GM19043 (cell line): Measurements from ENCODE around the gene CEP72.
"Not testable (repeated sequence)": the region's sequence is repeated elsewhere in the genome, so short reads cannot be mapped to it uniquely, and the experiment has no call there.

Experiments
- ATAC-seq: cut with Tn5 transposase; IDR thresholded peaks from one replicate; pipeline ENCODE4 v1.9.1; 2021; ENCODE audit warnings: low read depth; ENCODE audit not compliant: unreplicated experiment

The CEP72 gene, protein sequence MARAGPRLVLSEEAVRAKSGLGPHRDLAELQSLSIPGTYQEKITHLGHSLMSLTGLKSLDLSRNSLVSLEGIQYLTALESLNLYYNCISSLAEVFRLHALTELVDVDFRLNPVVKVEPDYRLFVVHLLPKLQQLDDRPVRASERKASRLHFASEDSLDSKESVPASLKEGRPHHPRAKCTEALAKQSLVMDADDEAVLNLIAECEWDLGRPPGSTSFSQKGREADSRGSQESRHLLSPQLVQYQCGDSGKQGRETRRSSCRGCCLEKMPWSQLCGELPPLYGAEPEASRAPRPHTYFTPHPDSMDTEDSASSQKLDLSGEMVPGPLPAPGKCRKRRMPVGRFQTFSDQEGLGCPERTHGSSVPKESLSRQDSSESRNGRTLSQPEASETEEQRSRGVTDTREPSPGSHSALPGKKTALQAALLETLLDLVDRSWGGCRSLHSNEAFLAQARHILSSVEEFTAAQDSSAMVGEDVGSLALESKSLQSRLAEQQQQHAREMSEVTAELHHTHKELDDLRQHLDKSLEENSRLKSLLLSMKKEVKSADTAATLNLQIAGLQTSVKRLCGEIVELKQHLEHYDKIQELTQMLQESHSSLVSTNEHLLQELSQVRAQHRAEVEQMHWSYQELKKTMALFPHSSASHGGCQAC

DNA sequence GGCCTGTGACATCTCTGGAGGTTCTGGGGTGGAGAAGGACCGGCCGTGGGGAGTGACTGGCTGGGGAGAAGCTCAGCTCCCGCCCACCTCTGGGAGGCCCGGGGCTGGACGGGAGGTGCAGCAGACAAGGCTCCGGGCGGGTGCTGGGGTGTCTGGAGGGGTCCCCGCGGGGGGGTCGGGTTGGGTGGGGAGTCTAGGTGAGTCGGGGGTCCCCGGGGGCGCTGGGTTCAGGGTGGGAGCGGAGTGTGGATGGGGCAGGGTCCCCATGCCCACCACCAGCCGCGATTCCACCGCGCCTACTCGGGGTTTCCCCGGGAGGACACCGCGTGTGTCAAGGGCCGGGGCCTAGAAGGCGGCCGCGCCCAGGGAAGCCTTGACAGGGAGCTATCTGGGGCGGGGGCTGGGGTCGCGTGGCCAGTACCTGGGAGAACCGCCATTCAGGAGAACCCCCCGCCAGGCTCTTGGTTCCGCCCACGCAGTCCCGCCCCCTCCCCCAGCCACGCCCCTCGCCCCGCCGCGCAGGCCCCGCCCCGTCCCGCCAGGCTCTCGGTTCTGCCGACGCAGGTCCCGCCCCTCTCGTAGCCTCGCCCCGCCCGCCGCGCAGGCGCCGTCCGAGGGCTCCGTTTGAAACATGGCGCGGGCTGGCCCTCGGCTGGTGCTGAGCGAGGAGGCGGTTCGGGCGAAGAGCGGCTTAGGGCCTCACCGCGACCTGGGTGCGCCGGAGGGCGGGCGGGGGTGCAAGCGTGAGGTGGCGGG, at the start of gene CEP72:
Gene CEP72 (plus strand): TSS at position 610 of the 756 bp plus-strand sequence. CDS start 22 bp downstream, at position 632.
- ATAC-seq = peak; percentile 79

DNA sequence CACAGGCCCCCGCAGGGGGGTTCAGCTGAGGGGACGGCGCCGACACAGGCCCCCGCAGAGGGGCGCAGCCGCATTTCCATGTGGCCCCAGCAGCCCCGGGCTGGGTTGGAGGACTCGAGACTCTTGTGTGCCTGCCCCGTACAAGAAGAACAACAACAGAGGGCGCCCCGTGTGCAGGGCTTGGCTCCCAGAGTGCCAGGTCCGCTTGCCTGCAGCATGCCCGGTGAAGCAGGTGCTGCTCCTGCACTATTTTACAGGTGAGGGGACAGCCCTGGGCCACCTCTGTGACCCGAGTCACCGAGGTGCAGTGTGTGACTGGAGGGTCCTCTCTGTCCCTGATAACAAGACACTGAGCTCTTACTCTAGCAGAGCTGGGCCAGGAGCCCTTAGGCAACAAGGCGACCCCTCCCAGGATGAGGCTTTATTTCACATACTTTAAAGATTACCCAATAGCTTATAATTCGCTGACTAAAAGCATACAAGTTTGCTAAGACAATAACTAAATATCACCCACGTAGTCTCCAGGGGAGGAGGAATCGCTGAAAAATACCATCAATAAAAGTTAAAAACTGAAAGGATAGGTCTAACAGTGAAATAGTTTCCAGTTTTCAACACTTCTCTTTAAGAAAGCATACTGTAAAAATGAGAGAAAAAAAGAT, 46.2 kb upstream of the CEP72 start:
- ATAC-seq = no peak

DNA sequence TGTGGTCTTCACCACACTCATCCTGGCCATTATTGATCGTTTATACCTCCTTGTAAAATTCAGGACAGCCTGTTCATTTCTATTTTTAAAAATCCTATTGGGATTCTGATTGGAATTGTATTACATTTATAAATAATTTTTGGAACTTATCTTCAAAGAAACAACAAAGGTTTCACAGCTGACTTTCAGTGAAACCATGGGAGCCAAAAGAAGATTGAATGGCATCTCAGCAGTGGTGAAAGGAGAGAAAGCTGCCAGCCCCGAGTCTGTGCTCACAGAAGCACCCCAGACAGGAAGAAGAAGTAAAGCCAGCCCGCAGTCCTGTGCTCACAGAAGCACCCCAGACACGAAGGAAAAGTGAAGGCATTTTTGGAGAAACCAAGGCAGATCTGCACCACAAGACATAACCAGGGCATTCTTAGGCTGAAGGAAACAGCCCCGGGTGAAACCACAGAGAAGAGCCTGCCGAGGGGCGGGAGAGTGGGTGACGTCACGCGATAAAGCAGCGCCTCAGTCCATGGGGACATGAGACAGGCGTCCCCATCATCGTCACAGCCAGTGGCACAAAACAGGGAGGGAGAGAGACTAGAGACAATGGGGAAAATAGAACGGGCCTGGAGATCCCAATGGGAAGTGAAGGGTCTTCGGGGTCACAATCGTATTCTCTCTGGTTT, 45.4 kb upstream of the CEP72 start:
- ATAC-seq = no peak

DNA sequence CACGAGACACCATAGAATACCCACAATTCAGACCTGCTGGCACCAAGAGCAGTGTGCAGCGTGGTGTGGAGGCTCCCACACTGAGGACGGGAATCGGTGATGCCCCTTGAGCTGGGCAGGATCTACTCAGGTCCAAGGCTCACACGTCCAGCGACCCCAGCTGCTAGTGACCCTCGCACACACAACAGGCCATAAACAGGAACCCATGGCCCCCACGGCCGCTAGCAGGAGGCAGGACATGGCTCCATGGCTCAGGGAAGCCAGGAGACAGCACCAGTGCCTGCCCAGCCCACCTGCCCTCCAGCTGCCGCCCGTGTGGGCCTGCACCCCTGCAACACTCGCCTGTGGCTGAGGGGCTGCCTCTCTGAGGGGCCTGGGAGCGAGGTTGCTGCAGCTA, 44.5 kb upstream of the CEP72 start:
- ATAC-seq = no peak

DNA sequence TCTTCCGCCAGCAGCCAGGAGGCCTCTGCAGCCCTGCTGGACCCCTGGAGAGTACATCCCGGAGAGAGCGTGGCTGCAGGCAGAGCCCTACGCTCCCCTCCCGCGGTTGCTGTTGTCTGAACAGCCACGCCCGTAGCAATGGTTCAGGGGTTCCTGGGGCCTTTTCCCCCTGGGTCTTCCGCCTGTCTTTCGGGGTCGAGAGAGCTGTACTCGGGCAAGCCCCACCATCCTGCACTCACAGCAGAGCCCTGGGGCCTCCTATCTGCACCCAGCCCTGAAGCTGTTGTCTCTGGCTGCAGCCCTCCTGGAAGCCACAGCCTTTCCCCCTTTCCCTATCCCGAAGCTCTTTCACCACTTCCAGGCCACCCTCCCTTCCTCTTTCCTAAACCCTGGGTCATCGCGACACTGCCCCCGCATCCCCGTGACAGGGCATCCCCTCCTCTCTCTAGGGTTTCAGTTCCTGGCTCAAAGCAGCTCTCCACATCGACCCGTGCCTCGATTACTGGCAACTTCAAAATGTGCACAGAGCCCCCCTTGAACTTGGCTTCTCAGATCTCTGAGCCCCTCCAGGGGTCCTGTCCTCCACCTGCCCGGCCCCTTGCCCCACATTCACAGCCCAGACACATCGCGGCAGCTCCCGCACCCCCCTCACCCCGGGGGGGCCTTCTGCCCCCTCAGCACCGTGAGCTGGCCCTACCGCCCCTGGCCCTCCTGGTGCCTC, 43.9 kb upstream of the CEP72 start:
- no peak for ATAC-seq

DNA sequence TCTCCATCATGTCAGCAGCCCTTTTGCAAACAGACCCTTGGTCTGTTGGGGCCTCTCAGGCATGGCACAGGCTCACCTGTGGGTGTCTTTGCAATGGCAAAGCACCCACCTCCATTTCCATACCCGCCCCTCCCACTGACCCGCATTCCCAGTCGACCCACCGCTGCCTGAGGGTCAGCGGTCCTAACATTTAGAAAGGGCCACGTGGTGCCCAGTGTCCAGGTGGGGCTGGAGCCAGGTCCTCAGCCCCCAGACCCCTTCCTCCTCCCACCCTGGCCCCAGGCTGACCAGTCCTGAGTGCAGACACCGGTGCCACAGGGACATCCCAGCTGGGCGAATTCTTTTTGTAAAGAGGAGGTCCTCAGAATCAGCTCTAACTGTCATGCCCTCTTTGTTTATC, 43.3 kb upstream of the CEP72 start:
- no peak for ATAC-seq

DNA sequence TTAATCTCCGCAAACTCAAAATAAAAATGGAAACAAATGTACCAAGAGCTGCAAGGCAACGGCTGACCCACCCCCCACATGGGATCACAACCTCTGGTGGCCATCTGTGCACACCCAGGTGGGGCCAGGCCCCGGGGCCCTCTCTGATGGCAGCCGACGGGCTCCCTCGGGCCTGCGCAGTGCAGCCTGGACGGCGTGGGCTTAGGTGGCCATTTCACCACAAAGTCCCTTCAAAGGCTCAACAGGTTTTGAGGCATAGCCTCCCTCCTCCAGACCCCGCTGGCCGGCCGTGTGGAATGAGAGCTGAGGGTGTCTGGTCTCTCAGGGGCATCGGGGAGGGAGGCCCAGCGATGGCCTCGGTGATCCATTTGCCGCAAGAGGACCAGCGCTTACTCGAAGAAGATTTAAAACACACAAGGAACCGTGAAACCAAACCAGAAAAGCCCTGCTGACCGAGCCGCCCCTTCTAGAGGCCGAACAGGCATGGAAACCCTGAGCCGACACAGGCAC, 42.7 kb upstream of the CEP72 start:
- no peak for ATAC-seq

DNA sequence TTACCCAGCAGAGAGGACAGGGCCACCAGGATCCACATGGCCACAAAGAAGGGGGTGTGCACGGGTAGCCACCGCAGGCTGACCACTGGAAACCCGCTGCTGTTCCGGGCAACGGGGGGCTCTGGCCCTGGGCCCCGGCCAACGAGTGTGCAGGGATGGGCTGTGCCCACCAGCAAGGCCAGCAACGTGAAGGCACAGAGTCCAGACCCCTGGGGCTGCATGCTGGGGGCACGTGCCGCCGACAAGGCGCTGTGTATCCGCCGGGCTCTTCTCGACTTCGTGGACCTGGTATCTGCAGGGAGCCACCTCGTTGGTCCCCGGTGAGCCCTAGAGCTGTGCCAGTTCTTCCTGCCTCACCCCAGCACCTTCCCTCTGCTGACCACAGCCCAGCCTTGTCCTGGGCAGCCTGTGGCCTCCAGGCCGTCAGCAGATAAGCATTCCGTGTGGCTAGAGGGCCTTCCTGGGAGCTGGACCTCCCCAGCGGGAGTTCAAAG, 42.2 kb upstream of the CEP72 start:
- ATAC-seq = no peak

DNA sequence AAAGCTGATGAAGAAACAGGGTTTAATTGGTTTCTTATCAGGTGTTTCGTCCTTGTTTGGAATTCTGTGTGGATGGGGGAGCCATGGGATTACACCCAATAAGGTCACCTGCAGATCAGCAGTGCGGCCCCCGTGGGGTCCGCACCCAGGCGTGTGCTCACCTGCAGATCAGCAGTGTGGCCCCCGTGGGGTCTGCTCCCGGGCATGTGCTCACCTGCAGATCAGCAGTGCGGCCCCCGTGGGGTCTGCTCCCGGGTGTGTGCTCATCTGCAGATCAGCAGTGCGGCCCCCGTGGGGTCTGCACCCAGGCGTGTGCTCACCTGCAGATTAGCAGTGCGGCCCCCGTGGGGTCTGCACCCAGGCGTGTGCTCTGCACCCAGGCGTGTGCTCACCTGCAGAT, 41.7 kb upstream of the CEP72 start:
- no peak for ATAC-seq

DNA sequence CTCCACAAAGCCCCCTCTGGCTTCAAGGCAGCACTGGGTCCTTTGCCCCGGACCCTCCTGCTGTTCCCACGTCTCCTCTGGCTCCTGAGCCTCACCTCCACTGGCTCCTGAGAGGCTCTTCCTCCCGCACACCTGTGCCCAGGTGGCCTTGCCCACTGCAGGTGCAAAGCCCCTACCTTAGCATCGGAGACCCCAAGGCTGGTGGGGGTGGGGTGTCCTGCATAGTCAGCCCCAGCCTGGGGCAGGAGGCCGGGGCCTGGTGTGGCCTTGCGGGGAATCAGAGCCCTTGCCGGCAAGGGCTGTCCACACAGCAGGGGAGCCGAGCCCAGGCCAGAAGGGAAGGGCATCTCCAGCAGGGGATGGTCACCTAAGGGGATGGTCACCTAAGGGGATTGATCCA, 41.3 kb upstream of the CEP72 start:
- ATAC-seq = no peak

DNA sequence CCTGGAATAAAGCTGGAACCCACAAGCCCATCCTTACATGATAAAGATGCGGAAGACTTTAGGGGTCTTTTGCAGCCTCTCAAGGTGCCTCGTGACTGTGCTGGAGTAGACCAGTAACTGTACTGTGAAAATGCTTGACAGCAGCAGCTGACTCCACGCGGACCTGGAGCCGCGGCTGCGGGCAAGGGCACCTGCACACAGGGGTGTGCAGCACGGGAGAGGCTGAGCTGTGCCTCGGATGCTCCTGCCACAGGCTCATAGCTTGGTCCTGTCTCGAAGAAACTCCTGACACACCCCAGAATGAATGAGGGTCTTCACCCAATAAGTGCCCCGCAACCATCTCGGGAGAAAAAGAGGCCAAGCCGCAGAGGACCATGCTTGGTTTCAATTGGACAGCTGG, 40.3 kb upstream of the CEP72 start:
- no peak for ATAC-seq

DNA sequence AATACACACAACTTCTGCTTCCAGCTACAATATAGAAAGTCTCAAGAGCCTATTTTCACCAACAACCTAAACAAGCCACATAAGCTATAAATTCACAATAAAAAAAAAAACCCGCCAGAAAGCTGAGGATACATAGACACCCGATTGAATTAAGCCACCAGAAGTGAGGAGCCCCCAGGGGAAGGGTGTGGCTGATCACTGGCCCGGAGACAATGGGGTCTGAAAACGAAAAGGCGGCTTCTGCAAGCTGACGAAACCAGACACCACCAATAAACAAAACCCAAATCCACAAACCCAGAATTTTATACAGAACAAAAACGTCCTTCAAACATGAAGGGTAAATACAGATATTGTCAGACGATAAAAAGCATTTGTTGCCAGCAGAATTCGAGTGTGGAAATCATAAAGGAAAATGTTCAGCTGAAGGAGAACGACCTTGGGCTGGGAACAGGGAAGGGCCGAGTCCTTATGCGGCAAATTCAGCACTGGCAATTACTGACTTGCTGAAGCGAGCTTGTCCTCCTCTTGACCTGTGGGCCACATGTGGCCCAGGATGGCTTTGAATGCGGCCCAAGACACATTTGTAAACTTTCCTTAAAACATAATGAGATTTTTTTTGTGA, 39.6 kb upstream of the CEP72 start:
- no peak for ATAC-seq

DNA sequence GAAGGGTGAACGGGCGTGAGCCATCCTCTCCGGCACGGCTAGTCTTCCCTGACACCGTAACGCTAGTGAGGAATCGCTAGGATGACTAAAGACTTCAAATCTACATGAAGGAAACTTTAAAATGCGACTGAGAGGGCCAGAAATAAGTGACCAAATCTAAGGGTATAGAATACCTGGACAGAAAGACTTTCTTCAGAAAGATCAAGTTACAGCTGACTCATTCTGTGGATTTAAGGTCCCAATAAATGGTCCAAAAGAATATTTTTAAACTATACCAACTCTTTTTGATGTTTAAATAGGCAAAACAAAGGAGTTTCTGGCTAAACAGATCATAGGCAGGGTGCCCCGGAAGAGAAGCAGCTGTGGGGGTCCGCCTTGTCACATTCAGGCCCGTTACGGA, 38.9 kb upstream of the CEP72 start:
- ATAC-seq = no peak

DNA sequence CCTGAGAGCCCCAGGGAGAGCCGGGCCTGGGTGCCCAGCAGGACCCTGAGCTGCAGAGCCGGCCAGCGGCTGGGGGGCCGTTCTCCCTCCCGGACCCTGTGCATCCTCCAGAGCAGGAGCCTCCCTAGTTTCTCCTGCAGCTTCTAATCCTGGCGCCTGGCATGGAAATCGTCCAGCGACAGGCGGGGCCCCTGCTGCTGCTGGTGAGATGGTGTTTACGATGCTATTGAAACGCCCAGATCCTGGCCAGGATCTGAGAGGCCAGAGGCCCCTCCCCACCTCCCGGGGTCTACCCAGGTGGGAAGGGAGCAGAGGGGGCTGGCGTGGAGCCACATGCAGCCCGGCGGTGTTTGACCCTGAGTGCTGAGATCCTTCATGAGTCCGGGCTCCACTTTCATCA, 38.2 kb upstream of the CEP72 start:
- ATAC-seq = no peak

DNA sequence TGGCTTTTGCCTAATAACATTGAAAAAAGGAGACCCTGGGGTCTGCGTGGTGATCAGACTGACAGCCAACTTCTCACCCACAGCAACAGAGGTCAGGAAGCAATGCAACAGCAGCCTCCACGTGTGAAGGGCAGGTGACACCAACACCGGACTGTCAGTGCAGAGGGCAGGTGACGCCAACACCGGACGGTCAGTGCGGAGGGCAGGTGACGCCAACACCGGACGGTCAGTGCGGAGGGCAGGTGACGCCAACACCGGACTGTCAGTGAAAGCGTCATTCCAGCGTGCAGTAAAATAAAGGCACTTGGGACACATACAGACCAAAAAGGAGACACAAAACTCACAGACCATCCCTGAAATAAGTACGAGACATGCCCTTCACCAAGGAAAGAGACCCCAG, 37.2 kb upstream of the CEP72 start:
- ATAC-seq = no peak

DNA sequence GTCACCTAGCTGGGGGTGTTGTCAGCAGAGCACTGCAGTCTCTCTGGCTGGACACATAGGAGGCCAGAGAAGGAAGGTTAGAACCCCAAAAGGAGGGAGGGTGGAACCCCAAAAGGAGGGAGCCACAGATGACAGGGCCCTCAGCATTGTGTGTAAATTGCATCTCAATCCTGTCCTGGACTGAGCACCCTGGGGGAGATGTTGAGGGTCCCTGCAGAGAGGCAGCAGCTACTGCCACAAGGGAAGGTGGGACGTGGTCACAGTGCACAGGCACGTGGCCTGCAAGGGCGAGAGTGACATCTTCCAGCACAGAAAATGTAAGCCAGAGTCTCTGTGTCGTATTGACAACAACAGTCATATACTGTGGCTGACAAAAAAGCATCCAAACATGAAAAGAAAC, 36.5 kb upstream of the CEP72 start:
- no peak for ATAC-seq

DNA sequence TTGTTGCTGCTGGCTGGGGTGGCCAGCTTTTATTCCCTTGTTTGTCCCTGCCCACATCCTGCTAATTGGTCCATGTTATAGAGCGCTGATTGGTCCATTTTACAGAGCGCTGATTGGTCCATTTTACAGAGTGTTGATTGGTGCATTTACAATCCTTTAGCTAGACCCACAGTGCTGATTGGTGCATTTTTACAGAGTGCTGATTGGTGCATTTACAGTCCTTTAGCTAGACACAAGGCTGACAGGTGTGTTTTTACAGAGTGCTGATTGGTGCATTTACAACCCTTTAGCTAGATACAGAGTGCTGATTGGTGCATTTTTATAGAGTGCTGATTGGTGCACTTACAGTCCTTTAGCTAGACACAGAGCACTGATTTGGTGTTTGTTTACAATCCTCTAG, 34.9 kb upstream of the CEP72 start:
- ATAC-seq = not testable (repeated sequence)

DNA sequence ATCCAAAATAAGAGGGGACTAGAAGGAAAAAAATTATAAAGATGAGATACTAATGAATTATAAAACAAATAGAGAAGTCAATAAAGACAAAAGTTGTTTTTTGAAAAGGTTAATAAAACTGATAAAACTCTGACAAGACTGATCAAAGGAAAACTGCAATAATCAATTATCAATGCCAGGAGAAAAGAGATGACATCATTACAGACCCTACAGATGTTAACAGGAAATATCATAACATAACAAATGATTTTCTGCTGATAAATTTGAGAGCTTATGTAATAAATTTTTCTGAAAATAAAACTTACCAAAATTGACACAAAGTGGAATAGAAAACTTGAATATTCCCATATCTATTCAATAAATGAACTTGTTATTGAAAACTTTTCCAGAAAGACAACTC, 34.3 kb upstream of the CEP72 start:
- ATAC-seq = no peak

DNA sequence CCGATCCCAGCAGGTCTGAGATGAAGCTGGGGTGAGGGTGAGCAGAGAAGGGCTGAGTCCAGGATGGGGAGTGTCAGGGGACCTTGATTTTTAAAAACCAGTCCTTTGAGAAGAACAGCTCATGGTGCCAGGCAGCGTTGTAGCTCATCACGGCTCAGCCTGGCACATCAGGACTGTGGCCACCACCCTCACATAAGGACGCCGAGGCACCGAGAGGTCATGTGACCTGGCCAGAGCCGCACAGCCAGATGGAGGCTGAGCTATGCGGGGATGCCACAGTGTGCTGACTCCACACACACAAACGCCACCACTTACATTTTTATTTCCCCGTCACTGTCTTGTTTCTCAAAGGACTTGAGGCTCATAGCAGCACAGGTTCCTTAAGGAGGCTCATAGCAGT, 32.9 kb upstream of the CEP72 start:
- ATAC-seq = no peak
